Fibroblast of skin of scalp (primary cell): Measurements from ENCODE around the gene TMEM8B.
"Not testable (repeated sequence)": the region's sequence is repeated elsewhere in the genome, so short reads cannot be mapped to it uniquely, and the experiment has no call there.

Source experiments
- DNase-seq: peaks from one replicate; pipeline ENCODE4 v3.0.0-alpha.2; 2013

The TMEM8B gene

DNA sequence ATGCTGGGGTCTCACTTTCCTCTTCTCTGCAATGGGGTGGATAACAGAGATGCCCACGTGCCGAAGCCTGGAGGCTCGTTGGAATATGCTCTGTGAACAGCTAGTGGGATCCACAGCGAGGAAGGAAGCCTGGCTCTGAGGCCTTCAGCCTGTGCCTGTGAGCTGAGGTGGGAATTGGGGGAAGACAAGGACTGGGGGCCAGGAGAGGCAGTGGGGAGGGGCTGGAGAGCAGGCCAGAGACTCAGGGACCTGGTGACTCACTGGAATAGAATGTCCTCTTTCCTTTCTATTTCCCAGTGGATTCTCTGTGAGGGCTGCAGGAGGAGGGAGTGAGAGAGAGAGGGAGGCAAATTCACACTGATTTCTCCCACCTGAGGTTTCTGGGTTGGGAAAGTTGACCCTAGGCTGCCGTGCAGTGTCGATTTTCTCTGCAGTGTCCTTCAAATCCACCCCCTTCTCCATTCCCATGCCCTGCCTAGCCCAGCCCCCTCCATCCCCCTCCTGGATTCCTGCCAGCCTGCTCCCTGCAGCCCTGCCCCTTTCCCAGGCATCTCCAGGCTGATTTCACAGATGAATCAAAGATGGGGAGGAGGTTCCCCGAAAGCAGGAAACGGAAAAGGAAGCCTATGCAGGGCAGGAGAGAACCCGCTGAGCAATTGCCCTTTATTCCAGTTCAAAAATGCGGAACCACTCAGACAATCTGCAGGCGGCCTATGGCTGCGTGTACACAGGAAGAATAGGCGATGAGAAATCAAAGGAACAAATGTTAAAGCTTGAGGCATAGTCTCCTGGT is 78.9 kb downstream of the TMEM8B start:
- peak; percentile 97 for DNase-seq

DNA sequence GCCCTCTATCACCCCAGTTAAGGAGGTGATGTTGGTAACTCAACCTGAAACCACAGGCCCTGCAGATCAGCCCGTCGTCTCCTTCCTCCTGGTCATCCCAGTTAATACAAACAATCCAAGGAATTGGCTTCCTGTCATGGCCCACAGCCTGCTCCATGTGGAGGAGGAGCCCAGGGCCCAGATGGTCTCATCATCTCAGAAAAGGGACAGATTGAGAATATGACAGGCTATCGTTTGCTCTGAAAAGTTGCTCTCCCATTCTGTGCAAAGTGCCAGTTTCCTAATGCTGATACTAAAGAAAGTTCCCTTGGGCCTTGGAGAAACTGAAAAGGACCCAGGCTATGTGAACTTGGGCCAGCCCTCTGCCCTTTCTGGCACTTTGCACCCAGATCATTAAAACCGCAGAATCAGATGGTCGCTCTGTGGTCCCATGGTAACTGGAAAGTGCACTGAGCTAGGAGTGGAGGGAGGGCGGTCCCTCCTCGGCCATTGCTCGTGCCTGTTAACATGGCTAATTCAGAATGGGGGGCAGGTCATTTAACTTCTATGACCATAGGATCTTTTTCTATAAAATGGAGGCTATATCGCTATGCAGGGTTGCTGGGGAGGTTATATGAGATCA is 79.6 kb downstream of the TMEM8B start:
- DNase-seq = peak; percentile 64

DNA sequence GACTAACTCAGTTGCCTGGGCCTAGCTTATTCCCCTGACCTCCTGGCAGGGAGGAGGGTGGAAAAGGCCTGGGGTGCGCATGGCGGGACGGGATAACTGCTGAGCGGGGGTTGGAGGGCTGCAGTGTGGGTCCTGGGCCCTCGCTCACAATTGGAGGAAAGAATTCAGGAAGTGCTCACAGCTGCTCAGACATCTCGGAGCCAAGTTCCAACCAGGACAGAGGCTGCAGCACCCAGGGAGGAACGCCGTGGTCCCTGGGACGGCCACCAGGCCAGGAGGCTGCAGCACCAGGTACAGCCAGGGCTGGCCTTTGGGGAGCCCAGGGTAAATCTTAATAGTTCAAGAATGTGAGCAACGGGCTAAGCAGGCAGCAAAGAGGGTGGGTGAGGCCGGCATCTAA is 80.2 kb downstream of the TMEM8B start, which contains the start of gene SPAAR:
TSS of gene SPAAR (plus strand) at position 217 of the 400 bp plus-strand sequence. CDS start 974 bp downstream, outside the sequence.
- DNase-seq = no peak

DNA sequence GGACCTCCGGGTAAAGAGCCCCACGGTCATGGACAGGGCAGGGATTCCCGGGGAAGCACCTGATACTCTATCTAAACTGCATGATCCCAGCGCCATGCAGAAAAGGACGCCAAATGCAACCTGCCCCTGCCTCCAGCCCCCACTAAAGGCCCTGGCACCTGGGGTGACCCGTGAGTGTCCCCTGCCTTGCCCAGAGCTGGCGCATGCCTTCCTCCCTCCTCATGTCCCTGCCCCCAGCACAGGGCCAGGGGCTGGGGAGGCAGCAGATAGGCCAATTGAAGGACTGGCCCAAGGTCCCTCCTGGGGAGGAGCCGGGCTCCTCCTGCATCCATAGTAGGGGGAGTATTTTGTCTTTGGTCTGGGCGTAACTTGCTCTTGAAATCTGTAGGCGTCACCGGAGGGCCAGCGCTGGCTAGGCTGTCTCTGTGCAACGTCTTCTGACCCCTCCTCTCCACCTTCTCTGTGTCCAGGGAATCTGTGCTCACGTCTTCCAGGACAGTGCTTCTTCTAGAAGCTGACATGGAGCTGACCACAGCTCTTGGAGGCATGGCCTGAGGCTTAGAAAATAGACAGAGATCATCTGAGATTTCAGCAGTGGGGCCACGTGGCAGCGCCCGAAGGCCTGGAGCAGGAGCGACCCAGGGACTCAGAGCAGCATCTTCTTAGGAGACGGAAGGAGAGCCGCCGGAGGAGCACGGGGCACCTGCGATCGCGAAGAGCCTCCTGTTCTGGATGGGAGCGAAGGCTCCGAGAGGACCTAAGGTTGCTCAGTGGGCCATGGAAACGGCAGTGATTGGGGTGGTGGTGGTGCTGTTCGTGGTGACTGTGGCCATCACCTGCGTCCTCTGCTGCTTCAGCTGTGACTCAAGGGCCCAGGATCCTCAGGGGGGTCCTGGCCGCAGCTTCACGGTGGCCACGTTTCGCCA is 80.9 kb downstream of the TMEM8B start:
- no peak for DNase-seq

DNA sequence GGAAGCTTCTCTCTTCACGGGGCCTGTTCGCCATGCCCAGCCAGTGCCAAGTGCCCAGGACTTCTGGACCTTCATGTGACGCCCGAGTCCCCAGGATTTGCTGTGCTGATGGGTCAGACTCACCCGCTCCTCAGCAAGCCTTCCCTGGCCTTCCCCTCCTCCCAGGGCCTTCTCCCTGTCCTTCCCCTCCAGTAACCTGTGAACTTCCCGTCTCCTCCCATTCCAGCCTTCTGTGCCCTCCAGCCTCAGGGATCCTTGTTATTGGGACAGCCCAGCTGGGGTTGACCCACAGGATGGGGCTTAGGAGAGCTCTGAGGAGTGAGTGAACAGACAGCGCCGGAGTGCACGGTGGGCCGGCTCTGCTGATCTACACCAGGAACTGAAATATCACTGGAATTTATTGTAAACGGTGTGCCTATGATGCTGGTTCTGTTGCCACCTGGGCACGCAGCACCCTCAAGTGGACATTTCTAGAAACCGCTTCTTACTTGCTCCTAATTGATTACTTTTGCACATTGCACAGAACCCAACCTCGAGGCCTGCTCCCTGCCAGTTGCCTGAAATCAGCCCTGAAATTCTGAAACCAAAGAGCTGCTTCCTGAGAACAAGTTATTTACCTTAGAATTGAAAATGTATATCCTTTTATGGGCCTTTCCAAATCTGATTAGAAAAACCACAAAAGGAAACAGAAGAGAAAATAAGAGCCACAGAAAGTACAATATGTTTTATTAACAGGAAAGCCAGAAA is 81.8 kb downstream of the TMEM8B start:
- DNase-seq = peak; percentile 67

DNA sequence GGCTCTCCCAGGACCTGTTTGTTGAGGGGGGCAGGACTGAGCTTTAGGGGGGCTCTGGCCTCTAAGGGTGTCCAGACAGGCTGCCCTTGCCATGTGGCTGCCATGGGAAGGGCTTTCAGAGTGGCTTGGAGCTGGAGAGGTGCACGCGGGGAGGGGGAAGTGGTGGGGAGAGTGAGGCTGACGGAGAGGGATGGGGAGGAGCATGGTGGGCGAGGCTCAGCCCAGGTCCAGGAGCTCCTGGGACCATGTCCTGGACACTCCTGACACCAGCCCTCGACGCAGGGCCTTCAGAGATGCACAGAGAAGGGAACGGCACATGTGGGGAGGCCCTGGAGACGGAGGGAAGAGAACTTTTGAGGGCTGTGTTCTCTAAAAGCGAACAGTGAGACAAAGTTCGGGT is 82.7 kb downstream of the TMEM8B start:
- no peak for DNase-seq

DNA sequence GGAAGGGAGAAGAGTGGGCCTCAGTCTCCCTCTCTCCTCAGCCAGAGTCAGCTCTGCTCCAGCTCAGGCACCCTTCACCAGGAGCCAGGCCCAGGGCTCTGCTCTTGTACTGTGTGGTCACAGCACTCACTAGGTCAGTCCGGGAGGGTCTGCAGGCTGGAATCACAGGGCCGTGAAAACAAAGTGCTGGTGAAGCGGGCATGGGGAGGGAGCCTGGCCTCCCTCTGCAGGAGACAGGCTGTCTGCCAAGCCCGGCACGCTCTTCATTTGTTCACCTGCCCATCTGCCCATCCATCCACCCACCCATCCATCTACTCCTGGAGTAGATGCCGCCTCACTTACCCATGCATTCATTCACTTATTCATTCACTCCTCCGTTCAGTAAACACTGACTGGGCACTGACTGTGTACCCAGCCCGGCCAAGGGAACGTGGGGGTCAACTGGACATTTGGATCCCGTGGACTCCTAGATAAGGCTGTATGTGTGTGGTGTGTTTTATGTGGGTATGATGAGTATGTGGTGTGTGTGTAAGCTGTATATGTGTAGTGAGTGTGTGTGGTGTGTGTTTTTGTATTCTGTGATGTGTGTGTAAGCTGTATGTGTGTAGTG is 83.9 kb downstream of the TMEM8B start:
- DNase-seq = no peak

DNA sequence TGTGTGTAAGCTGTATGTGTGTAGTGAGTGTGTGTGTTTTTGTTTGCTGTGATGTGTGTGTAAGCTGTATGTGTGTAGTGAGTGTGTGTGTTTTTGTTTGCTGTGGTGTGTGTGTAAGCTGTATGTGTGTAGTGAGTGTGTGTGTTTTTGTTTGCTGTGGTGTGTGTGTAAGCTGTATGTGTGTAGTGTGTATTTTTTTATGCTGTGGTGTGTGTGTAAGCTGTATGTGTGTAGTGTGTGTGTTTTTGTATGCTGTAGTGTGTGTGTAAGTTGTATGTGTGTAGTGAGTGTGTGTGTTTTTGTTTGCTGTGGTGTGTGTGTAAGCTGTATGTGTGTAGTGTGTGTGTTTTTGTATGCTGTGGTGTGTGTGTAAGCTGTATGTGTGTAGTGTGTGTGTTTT is 84.4 kb downstream of the TMEM8B start:
- DNase-seq = not testable (repeated sequence)

DNA sequence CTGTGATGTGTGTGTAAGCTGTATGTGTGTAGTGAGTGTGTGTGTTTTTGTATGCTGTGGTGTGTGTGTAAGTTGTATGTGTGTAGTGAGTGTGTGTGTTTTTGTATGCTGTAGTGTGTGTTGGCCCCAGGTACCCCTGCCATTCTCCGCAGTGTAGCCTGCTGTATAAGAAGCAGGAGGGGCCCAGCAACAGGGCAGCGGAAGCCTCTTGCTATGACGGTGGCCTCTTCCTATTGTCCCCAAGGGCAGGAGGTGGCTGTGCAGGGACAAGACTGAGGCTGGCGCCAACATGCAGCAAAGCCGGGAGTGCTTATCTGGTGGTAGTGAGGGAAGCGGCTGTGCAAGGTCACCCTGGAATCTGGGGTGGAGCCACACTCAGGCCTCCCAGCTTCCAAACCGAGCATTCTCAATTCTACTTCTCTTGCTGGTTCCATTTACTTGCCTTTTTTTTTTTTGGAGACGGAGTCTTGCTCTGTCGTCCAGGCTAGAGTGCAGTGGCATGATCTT is 85.3 kb downstream of the TMEM8B start:
- DNase-seq = peak; percentile 62
